GM18870 (cell line): ENCODE data around the gene CCDC187.

Source experiments
- ATAC-seq: cut with Tn5 transposase; IDR thresholded peaks from one replicate; pipeline ENCODE4 v1.9.1; 2021; ENCODE audit warnings: moderate library complexity; ENCODE audit not compliant: unreplicated experiment

Gene CCDC187

DNA sequence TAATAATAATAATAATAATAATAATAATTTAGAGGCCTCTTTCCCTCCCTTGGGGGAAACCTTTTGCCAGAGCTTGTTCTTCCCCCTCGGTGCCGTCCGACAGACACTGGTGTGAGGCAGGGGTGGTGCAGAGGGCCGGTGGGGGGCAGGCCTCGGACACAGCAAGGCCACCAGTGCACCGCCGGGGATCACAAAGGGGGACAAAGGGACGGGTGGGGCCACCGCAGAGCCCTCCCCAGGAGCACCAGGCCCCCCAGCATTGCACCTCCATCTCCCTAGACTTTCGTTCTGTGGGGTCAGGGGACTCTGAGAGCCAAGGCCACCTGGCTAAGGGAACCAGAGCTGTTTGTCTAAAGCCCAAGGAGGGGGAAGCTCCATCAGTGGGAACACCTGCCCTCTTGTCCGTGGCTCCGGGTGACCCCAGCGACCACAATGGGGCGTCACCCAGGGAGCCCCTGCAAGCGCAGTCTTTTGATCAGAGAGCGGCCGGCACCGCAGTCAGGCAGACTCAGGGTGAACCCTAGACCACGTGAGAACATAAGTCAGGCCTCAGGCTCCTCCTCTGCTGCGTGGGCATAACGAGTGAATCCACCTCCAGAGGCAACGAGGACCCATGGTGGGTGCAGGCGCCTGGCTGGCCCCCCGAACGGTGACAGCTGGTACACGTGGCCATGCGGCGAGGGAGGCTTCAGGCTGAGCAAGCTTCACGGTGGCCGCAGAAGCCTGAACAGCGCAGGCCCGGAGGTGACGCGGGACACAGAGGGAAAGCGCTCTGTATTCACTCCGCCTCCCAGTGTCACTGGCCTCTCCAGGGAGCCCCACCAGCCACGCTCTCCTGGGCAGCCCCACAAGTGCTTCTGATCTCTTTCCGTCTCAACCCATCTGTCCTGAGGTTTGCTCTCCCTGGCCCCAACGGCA, 46.3 kb downstream of the CCDC187 start:
- no peak for ATAC-seq

DNA sequence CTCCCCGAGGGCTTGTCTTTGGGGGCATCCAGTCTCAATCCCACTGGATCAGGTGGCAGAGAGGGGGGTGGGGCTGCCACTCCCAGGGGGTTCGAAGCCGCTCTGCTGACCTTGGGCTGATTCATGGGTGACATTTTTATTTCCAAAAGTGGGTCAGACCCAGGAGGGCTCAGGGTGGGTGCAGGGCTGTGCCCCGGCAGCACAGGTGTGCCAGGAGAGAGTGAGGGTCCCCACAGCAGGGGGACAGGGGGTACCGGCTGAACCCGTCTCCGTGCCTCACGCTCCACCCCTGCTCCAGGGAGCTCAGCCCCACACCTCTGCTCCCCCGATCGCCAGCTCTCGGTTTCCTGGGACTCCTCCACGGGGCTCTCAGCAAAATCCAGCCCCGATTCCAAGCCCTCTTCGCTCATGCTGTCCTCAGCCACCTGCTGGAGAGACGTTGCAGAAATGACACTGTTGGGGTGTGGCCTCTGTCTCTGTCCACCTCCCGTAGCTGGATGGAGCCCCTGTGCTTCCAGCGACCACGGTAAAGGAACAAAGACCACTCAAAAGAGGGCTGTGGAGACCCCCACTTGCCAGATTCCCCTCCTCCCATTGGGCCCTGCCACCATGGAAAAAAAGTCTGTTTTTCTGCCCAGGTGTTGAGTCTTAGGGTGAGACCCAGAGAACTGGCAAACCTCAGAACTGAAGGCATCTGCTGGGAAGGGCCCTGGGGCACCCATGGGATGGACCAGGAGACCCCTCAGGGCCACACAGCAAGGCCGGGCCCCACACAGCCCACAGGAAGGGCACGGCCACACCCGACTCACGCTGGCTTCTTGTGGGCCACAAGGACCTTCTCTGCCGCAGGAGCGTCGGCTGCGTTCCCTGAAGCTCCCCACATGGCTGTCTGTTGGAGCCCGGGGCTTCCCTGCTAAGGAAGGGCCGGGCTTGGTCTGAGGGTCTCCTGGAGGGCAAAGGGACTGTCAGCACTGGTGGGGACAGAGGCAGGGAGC, 47.7 kb downstream of the CCDC187 start:
- ATAC-seq = no peak

DNA sequence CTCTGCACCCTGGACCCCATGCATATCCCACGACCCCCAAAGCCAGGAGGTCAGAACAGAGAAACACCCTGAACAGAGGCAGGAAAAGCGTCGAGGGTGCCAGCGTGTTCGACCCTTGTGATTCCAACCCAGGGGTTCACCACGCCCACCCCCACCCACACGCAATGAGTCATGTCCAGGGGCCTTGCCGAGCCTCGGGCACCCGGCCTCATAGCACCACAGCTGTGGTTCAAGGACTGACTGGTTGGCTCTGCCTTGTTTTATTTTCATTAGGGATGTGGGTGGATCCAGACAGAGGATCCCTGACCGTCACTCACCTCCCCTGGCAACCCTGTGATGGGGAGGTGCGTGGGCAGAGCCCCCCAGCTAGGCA, 48.7 kb downstream of the CCDC187 start:
- ATAC-seq = no peak

GRCh38 chr9:136254381-136255165, 49.3 kb downstream of the CCDC187 start:
- no peak for ATAC-seq

DNA sequence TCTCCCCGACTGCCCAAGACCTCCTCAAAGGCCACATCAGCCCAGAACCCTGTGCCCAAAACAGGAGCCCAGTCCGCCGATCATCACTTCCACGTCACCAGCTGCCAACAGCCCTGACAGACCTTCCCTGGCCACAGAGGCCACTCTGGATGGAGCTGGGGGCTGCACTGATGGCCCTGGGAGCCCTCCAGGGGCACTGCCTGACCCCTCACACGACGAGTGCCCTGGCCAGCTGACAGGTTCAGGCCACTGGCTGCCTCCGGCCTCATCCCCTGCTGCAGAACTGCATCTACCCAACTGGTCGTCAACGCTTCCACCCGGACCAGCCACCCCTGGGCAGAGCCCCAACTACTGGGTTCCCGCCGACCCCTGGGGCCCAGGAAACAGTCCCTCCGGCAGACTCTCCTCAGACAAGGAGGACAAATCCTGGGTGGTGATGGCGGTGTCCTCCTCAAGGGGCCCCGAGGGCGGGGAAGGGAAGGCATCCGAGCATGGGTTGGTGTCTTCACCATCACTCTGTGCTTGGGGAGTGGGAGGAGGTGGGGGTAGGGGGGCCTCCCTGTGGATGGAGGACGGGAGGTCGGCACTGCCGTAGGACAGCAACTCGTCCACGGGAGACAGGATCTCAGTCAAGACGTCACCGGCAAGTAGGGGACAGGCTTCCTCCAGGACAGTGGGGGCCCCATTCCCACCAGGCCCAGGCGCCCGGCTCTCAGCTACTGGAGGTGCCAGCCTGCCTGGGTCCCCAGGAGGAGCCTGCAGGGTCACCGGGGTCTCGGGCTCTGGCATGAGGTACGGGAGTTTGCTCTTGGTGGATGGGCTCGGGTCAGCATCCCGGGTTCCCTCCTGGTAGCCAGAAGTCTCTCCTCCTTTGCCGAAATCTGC, 50.4 kb downstream of the CCDC187 start:
- no peak for ATAC-seq

DNA sequence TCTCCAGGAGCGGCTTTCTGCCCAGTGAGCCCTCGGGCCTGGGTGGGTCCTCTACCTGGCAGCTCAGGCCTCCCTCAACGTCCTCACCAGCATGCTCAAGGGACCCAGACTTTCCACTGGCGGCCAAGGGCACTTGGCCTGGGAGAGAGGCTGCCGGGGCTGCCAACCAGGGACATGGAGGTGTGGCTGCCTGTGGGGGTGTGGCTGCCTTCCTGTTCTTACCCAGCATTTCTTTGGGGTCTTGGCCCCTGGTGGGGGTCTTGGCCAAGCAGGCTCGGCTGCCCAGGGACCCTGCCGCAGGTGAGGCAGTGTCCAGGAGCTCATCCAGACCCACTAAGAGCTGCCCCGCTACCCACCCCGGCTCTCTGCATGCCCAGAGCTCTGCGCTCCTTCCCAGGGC, 51.0 kb downstream of the CCDC187 start:
- ATAC-seq = no peak

DNA sequence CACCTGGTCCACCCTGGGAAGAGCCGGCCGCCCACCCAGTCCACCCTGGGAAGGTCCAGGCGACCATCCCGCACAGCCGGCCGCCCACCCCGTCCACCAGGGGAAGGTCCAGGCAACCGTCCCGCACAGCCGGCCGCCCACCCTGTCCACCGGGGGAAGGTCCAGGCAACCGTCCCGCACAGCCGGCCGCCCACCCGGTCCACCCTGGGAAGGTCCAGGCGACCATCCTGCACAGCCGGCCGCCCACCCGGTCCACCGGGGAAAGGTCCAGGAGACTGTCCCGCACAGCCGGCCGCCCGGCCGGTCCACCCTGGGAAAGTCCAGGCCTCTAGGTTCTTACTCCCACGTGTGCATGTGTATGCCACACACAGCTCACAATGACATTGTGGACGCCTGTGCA, 51.6 kb downstream of the CCDC187 start:
- no peak for ATAC-seq

DNA sequence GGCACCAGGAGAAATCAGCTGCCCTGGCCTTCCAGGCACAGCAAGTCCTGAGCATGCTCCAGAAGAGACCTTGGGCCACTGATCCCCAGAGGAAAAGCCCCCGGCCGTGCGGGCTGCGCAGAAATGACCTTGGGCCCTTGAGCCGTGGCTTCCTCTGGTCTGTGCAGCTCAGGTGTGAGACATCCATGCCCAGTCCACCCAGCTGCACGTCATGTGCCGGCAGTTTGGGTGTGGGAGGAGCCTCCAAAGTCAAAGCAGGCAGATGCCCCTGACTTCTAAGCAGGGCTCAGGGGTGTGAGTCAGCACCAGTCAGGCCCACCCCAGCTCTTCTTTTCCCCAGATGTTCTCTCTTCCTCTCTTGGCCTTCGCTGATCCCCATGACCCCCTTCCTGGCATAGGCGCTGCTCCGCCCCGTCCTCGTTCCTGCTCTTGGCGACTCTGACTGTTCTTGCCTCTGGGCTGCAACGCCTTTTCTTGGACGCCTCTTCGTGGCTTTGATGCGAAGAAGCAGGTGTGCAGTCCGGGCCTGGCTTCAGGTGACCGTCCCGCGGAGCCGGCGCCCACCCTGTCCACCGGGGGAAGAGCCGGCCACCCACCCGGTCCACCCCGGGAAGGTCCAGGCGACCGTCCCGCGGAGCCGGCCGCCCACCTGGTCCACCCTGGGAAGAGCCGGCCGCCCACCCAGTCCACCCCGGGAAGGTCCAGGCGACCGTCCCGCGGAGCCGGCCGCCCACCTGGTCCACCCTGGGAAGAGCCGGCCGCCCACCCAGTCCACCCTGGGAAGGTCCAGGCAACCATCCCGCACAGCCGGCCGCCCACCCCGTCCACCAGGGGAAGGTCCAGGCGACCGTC, 52.4 kb downstream of the CCDC187 start:
- no peak for ATAC-seq

GRCh38 chr9:136250676-136251075, 53.2 kb downstream of the CCDC187 start:
- ATAC-seq = no peak

GRCh38 chr9:136249877-136250559, 53.9 kb downstream of the CCDC187 start:
- no peak for ATAC-seq

- no peak for ATAC-seq
Observed at GRCh38 chr9:136248951-136249876, 54.7 kb downstream of the CCDC187 start.

DNA sequence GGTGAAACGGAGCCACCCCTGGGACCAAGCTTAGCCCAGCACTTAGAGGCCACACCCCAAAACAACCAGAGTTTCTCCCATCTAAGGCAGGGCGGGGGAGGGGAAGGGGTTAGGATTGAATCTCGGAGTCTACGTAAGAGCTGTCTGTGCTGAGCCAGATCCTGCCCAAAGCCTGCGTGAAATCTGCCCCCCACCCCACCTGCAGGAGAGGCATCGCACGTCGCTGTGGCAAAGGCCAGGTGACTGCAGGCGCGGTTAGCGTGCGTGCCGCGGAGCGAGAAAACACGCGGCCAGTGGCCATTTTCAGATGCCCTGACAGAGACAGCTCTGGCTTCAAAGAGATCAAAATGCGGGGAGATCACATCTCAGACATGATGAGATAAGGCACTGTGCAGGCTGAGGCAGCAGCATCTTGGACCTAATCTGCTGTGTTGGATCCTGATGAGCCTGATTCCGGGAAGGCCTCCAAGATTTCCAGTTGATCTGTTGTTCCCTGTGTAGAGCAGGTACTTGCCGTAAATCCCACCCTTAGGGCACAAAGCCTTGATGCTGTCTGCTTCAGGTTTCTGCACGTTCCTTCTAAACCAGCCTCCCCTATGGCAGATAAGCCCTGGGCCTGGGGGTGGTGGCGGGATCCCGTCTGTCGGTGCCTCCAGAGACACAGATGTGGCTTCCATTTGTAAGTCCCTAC, 55.8 kb downstream of the CCDC187 start:
- no peak for ATAC-seq

- no peak for ATAC-seq
Observed at GRCh38 chr9:136247551-136247916, 56.4 kb downstream of the CCDC187 start.

GRCh38 chr9:136246849-136247550, 56.9 kb downstream of the CCDC187 start:
- no peak for ATAC-seq

GRCh38 chr9:136245219-136246150, 58.4 kb downstream of the CCDC187 start, which contains the start of gene QSOX2:
TSS of gene QSOX2 (minus strand) at chr9:136245812. CDS start at chr9:136245803, 9 bp downstream.
- ATAC-seq = no peak
